Non-pigmented ciliary epithelial cell (primary cell): ENCODE results near the gene MCC.

Experiments used
- DNase-seq: peaks from one replicate; pipeline ENCODE4 v3.0.0-alpha.2; 2010; ENCODE audit warnings: low read depth

MCC gene

DNA sequence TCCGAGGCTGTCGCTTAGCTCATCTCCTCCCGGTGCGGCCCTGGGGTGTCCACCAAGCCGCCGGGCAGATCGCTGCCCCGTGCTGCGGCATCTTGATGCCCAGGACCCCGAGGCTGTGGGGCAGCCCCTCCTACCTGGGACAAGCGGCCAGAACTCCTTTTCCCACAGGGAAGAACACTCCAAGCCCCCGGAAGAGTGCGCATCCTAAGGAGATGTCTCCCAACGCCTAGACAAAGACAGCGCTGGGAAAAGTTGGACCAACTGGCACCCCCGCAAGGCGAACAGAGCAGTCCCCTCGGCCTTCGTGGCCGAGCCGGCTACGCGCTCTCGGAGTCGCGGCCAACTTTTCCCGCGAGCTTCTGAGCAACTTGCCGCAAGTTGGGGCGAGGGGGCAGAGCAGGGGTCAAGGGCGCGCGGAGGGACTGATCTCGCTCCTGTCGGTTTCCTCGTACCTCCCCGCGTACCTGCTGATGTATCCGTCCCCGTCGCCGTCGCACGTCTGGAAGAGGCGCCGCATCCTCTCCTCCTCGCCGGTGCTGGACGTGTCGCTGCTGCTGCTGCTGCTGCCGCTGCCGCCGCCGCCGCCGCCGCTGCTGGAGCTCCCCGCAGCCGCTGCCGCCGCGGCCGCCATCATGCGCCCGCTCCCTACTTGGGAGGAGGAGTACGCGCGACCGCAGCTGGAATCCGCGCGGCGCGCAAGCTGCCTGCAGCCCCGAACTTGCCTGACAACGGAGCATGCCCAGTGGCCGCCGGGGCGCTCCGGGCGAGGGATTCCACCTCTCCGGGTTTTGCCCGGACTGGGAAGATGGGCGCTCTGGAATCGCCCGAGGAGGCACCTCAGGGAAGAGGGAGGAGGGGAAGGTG, at the start of gene MCC:
TSS of gene MCC (minus strand) at position 673 of the 864 bp plus-strand sequence.
- peak; percentile 62 for DNase-seq

DNA sequence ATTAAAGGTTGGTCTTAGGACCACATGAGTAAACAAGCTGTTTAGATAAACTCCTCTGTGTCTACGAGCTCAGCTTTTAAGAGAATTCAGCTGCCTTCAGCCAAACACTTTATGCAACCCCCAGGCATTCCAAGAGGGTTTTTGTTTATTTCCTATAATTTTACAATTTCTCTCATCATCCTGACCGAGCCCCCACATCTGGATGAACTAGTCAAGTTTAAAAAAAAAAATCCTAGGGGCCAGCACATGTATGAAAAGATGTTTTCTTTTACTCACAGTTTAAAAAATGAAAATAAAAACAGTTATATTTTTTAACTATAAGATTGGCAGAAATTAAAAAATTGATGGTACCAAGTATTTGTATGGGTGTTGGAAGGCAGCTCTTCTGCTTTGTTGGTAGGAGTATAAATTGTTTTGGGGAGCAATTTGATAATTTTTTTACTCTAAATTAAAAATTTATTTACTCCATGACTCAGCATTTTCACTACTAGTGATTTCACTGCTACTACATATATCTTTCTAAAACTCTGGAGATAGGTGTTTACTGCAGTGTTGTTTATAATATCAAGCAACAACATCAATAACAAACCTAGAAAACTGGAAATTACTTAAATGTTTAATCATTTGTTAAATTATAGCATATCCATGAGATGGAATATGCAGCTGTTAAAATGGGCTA, 43.4 kb upstream of the MCC start:
- no peak for DNase-seq

DNA sequence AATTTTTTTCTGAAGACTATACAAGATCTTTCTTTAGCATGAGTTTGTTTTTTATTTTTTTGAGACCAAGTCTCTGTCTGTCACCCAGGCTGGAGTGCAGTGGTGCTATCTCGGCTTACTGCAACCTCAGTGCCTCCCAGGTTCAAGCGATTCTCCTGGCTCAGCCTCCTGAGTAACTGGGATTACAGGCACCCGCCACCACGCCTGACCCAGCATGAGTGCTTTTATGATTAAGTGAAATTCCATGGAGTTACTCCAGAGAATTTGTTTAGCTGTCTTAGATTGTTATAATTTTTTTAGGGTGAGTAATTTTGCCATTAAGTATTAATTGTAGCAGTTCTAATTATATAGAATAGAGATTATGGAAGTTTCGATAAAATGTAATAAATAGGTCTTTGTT, 39.5 kb upstream of the MCC start:
- DNase-seq: no peak

DNA sequence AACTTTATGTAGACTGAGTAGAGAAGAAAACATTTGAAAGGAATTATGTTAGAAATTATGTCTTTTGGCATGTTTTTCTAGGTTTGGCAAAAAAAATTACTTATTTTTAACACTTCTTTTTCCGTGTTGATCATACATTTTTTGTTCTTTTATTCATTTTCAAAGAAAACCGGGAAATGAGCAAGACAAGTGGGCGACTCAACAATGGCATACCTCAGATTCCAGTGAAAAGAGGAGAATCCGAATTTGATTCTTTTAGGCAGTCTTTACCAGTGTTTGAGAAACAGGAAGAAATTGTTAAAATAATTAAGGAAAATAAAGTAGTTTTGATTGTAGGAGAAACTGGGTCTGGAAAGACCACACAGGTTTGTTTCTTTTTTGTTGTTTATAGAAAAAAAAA, 38.2 kb upstream of the MCC start:
- no peak for DNase-seq

DNA sequence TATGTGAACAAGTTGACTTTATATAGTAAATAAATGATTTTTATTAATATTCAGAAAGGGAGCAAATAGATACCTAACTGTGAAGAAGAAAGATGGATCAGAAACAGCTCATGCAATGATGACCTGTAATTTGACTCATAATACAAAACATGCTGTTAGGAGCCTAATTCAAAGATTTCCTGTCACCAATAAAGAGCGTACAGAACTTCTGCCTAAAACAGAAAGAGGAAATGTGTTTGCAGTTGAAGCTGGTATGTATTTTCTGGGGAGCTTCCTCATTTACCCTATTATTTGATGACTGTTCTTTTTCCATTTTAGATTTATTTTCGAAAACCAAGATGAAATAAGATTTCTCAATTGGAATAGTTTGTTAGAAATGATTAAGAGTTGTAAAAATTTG, 36.7 kb upstream of the MCC start:
- no peak for DNase-seq

DNA sequence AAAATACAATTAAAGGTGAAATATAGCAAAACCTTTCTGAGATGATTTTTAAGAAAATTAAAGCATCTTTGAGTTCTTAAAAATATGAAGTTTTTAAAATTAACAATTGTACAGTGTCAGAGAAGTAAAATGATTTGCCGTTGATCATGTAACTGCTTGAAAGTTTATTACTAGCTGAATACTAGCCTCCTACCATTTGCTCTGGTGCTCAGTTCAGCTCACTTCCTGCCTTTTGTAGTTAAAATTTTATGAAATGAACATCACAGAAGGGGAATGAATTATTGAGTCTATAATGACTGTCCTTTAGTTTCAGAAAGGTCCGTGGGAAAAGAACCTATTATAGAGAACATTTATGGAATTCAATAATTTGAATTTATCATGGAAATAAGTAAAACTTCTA, 34.9 kb upstream of the MCC start:
- no peak for DNase-seq

DNA sequence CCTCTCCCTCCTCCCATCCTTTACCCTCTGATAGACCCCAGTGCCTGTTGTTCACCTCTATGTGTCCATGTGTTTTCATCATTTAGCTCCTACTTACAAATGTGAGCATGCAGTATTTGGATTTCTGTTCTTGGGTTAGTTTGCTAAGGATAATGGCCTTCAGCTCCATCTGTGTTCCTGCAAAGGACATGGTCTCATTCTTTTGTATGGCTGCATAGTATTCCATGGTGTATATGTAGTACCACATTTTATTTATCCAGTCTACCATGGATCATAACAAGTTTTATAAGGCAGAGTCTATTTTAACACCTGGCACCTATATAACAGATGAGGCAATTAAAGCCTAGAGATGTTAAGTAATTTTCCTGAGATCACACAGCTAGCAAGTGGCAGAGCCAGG, 32.6 kb upstream of the MCC start:
- no peak for DNase-seq

DNA sequence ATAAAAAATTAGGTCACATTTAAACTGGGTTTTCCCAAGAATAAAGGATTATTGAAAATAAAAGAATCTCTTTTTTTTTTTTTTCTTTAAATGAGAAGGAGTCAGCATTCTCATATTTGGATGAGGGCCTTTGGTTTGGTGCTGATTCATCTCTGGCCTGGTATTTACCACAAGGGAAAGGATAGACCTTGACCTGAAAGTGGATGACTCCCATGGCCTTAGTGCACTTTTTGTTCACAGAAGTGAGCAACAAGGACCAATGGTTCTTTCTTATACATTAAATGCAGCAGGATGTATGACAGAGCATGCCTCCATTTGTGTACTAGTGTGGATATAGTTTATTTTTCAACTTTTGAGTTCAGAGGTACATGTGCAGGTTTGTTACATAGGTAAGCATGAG, 32.2 kb upstream of the MCC start:
- no peak for DNase-seq

DNA sequence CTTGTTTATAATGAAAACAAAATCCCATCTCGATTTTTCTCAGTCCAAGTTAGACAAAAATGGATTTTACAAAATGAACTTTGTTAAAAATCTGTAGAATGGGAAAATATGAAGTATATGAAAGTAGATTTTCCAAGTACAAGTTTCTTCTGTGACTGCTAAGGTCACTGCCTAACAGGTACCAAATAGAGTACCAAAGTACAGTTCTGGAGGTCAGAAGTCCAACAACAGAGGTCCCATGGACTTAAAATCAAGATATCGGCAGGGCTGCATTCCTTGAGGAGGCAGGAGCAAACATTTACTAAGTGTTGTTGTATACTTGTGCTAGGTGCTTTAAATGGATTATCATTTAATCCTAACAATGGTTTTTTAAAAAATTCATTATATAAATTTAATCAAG, 31.2 kb upstream of the MCC start:
- no peak for DNase-seq

DNA sequence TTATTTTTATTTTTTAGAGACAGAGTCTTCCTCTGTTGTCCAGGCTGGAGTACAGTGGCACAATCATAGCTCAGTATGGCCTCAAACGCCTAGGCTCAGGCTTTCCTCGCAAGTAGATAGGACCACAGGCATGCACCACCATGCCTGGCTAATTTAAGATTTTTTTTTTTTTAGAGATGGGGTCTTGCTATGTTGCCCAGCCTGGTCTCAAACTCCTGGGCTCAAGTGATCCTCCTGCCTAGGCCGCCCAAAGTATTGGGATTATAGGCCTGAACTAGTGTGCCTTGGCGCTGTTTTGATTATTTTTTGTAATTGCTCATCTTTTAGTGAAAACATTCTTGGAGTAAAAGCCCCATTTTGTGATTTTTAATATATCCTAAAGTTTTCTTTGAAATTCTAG, 30.6 kb upstream of the MCC start:
- DNase-seq: no peak

DNA sequence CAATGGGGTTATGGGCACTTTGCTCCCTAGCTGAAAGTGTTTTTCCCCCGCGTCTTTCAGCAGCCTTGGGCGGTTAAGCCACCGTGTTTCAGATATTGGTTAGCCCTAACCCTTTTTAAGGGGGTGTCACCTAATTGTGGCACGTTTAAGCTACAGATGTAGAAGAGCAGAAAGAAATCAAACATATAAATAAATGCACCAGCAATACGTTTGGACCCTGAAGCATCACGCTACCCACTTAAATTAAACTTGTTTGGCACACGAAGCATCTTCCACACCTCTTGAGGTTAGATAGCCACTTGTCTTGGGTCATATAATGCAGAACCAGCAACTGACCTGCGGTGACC, 26.0 kb upstream of the MCC start:
- no peak for DNase-seq

DNA sequence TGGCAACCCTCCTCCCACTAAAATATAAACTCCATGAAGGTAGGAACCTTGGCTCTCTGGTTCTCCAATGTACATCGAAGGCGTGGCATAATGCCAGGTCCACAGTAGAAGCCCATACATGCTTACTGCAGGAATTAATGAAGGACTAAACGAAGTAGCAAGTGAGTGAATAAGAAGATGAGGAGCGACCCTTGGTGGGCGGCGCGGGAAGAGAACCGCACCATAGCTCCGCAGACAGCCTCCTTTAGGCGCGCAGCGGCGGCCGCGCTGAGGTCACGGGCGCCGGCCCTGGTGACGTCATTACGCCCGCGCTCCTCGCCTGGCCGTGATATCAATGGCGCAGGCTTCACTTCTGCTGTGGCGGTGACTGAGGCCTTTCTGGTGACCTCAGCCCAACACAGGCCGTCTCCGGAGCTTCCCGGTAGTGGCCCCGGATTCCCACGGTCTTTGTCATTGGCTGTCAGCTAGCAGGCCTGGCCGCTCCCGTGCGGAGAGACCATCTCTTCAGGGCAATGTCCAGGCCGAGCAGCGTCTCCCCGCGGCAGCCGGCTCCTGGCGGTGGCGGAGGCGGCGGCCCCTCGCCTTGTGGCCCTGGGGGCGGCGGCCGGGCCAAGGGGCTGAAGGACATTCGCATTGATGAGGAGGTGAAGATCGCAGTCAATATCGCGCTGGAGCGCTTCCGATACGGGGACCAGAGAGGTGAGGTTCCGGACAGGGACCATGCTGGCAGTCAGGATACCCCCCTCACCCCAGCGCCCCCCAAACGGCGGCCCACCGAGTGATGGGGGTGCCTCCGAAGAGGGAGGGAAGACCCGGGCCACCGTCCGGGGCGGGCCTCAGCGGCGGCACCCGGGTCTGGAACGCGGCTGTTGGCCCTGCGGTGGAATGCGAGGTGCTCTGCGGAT, 25.4 kb upstream of the MCC start, which contains the start of gene YTHDC2:
TSS of gene YTHDC2 (plus strand) at position 311 of the 905 bp plus-strand sequence. CDS start at position 513, 202 bp downstream.
- no peak for DNase-seq

DNA sequence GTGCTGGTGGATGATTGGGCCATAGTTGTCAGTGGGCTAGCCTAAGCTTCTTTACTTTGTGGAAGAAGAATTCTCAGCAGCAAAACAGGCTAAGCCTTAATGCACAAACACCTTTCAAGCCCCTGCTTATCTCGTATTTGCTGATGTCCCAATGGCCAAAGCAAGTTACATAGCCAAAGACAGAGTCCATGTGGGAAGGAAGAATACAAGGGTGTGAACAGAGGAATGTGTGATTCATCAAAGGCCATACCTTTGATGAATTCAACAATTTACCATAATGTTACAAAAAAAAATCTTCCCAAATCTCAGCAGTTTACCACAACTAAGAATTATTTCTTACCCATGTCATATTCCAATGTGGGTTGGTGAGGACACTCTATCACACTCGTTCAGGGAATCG, 24.1 kb upstream of the MCC start:
- no peak for DNase-seq

DNA sequence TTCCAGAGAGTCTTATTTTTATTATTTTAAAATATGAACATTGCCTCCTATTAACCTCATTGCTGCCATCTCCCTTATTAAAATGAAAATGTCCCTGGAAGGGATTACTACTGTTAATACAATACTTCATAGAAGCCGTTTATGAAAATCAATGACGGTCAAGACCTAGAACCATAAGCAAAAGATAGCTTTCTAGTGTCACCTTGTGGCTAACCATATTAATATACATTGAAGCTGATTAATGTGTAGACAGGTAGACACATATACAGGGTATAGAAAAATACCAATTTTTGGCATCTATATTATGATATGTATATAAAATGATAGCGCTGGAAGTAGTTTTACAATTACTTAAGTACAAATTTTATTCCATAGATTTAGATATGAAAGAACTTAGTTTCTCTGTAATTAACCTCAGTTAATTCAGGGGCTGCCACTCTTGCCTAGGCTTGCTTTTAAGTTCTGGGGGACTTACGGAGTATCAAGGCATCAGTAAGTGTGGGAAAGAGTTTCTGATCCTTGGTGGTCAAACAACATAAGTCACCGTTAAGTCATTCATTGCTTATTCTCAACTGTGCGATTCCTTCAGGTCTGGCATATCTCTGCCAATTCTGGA, 22.7 kb upstream of the MCC start:
- no peak for DNase-seq

DNA sequence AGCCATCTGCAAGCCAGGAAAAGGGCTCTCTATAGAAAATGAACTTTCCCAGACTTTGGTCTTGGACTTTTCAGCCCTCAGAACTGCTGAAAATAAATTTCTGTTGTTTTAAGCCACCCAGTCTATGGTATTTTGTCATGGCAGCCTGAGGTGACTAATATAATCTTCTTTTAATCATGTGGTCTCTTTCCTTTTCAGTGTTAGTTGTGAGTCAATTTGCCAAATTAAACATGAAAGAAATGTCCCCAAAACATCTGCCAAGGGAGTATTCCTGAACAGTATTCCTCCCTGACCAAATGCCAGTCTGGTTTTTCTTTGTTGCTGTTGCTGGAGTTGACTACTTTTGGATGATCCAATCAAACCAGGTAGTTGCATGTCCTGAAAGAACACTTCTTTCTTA, 20.5 kb upstream of the MCC start:
- DNase-seq: no peak

DNA sequence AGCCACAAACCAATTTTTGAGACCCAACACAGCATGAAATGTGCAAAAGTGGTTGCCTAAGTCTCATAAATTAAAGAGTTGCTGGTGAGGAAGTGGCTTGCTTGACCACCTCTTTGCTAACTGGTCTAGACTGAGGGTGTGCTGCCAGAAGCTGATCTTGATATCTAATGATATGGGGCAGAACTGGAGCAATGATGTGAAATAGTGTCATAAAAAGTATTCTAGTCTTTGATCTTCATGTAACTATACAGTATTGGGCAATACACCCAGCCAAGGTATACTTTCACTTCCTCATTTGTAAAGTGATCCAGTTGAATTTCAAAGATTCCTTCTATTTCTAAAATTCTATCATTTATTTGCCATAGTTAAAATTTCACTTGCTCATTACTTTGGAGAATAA, 19.3 kb upstream of the MCC start:
- no peak for DNase-seq

DNA sequence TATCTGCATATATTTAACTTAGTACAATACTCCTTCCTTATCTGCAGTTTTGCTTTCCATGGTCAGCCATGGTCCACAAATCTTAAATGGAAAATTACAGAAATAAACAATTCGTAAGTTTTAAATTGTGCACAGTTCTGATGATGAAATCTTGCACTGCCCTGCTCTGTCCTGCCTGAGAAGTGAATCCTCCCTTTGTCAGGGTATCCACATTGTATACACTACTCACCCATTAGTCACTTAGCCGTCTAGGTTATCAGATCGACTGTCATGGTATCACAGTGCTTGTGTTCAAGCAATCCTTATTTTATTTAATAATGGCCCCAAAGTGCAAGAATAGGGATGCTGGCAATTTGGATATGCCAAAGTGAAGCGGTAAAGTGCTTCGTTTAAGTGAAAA, 16.9 kb upstream of the MCC start:
- no peak for DNase-seq

DNA sequence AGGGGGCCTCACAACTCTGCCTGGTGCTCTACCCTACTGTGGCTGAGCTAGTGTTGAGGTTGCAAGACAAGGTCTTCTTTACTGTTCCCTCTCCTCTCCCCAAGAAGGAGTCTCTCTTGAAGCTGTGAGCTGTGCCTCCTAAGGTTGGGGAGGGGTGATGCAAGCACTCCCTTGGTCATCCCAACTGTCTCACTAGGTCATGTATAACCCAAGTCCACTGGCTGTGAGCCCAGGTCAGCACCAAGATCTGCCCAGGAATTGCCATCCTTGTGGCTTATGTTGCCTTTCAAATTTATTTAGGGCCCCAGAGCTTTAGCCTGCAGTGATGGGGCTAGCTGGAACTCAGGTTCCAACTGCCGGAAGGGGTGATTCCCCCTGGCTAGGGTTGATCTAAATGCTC, 14.9 kb upstream of the MCC start:
- no peak for DNase-seq

DNA sequence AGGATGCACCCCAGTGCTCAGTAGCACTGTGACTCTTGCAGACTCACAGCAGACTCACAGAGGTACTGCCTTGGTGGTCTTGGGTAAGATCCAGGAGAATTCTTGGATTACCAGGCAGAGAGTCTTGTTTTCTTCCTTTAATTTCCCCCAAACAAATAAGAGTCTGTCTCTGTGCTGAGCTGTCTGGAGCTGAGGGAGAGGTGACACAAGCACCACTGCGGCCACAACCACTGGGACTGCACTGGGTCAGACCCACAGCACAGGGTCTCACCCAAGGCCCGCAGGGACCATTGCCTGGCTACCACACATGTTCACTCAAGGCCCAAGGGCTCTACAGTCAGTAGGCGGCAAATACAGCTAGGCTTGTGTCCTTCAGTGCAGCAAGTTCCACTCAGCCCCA, 13.8 kb upstream of the MCC start:
- no peak for DNase-seq

DNA sequence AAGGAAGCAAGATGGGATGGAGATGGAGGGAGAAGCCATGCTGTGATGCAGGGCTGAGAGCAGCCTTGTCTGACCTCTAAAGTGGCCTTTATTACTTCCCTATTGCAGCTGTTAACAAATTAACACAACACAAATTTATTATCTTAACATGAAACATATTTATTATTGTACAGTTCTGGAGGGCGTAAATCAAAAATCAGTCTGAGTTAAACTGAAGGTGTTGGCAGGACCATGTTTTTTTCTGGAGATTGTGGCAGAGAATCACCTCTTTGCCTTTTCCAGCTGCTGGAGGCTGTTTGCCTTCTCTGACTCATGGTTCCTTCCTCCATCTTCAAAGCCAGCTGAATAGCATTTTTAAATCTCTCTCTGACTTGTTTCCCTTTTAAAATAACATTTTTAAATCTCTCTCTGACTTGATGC, 7.2 kb upstream of the MCC start:
- DNase-seq: no peak

DNA sequence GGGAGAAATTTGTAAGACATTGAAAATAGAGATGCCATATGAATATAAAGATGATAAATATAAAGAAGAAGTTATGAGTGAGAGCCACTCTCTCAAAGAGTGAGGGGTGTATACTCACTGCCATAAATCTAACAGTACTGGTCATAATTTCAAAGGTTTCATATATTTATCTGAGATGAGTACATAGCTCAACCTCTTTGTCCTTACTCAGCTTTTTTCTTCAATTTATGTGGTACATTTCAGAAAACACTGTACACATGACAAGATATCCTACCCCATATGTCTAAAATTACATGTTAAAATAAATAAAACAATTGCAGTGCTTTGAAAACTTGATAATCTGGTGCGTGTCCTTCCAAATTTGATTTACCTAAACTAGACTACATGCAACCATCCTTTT, 5.2 kb upstream of the MCC start:
- DNase-seq: no peak

DNA sequence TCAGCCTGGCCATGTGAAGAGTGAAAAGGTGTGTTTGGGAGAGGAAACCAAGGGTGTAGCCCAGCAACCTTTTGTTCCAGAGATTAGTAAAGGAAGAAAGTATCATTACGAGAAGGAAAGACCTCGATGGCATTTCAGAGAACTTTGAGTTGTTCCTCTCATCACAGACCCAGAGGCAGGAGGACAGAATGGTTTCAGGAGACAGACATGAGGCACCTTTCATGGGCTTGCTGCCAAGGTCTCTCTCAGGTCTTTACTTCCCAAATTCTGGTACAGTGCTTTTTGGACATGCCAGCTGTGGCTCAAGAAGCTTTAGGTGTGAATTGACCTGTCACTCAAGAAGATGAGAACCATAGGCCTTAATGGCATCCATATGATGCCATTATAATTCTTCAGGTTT, 2.8 kb upstream of the MCC start:
- no peak for DNase-seq
